Activated CD4-positive, alpha-beta T cell treated with anti-CD3 and anti-CD28 coated beads for 36 hours (primary cell): ENCODE measurements around the gene TMEM170B. TPM values are rescaled to one million over a fixed set of nuclear protein-coding genes. Genes with fewer than 3 reads are reported as not detected.

Source experiments
- ATAC-seq: fragments of 200-7000 bp; cut with Tn5 transposase; one replicate; pipeline ENCODE4 v1.10.0; 2021; ENCODE audit warnings: mild to moderate bottlenecking, moderate library complexity
- CTCF ChIA-PET: fragments of 350-600 bp; sonication (Branson Sonifier 250); formaldehyde crosslinking; loops from one replicate; lab custom pipeline; 2021; ENCODE audit warnings: antibody characterized with exemption; lab: Charles Lee
- POLR2A ChIA-PET: fragments of 350-600 bp; sonication (Branson Sonifier 250); formaldehyde crosslinking; loops from one replicate; lab custom pipeline; 2021; ENCODE audit warnings: antibody characterized with exemption, inconsistent platforms; lab: Charles Lee
- DNase-seq: peaks from one replicate; pipeline ENCODE4 v3.0.0-alpha.2; 2020
- H3K27ac Mint-ChIP-seq: one replicate; pipeline ENCODE4 v1.8.0; 2021; ENCODE audit warnings: mixed read lengths
- H3K27me3 Mint-ChIP-seq: one replicate; pipeline ENCODE4 v1.8.0; 2021; ENCODE audit warnings: mixed read lengths
- H3K36me3 Mint-ChIP-seq: one replicate; pipeline ENCODE4 v1.8.0; 2021; ENCODE audit warnings: low read depth, mixed read lengths
- H3K4me1 Mint-ChIP-seq: one replicate; pipeline ENCODE4 v1.8.0; 2021; ENCODE audit warnings: mixed read lengths
- H3K4me3 Mint-ChIP-seq: one replicate; pipeline ENCODE4 v1.8.0; 2021; ENCODE audit warnings: mild to moderate bottlenecking, moderate library complexity, mixed read lengths
- H3K9me3 Mint-ChIP-seq: one replicate; pipeline ENCODE4 v1.8.0; 2021; ENCODE audit warnings: low read depth, mixed read lengths
- intact Hi-C, 2 experiments: fragments of 100-400 bp; cut with DNase I in 1 of 2; cut with micrococcal nuclease in 1 of 2; formaldehyde crosslinking; loops; one replicate each; pipeline versions ENCODE4 v1.14.2 to v1.15.1; 2022 to 2024; cut with DNase I, micrococcal nuclease
- total RNA-seq, 2 experiments: library from RNA; stranded (reverse); gene quantifications; one replicate each; pipeline ENCODE4 v1.2.3, GENCODE V29; 2021

TMEM170B gene
- total RNA-seq, 2 experiments from 2014 or later, result 0.98 to 1.3 TPM

GRCh38 chr6:11604836-11605506, 67.4 kb downstream of the TMEM170B start:
- no peaks in the 10 kb centered on the region for H3K4me1 Mint-ChIP-seq
- ChIA-PET POLR2A (no interaction called here), CTCF (interaction anchor here (0.9 to 2.9 kb wide), 2 partner anchors 9 to 22 kb away, joined by 4 to 10 read pairs; no protein-coding TSS in a partner anchor)
- no peaks in the 10 kb centered on the region for H3K36me3 Mint-ChIP-seq
- H3K27me3 Mint-ChIP-seq, result peaks cover 11% of the 10 kb centered on the region
- no peak overlapping the region for H3K4me3 Mint-ChIP-seq
- ATAC-seq (no peak), DNase-seq (no peak)
- H3K27ac Mint-ChIP-seq, result no peak overlapping the region
- no peaks in the 10 kb centered on the region for H3K9me3 Mint-ChIP-seq
- intact Hi-C loops, result no loop called here

GRCh38 chr6:11605507-11605905, 68.0 kb downstream of the TMEM170B start:
- no peak overlapping the region for H3K27ac Mint-ChIP-seq
- H3K36me3 Mint-ChIP-seq, result no peaks in the 10 kb centered on the region
- intact Hi-C loops, result no loop called here
- H3K27me3 Mint-ChIP-seq, result peaks cover 11% of the 10 kb centered on the region
- DNase-seq, result no peak
- H3K4me3 Mint-ChIP-seq, result no peak overlapping the region
- CTCF ChIA-PET, result interaction anchor here (2.9 kb wide), 1 partner anchor 22 kb away, joined by 10 read pairs; no protein-coding TSS in a partner anchor
- ATAC-seq, result no peak
- no peaks in the 10 kb centered on the region for H3K4me1 Mint-ChIP-seq
- POLR2A ChIA-PET, result no interaction called here
- no peaks in the 10 kb centered on the region for H3K9me3 Mint-ChIP-seq

- no peak overlapping the region for H3K27ac Mint-ChIP-seq
- no peak for ATAC-seq
- intact Hi-C loops, result no loop called here
- ChIA-PET CTCF (interaction anchor here (0.8 to 1.6 kb wide), 2 partner anchors 19 to 31 kb away, joined by 3 read pairs; no protein-coding TSS in a partner anchor), POLR2A (no interaction called here)
- peaks cover 11% of the 10 kb centered on the region for H3K27me3 Mint-ChIP-seq
- no peaks in the 10 kb centered on the region for H3K36me3 Mint-ChIP-seq
- H3K4me3 Mint-ChIP-seq, result no peak overlapping the region
- no peaks in the 10 kb centered on the region for H3K4me1 Mint-ChIP-seq
- no peaks in the 10 kb centered on the region for H3K9me3 Mint-ChIP-seq
- DNase-seq, result no peak
These were observed 68.8 kb downstream of the TMEM170B start for GRCh38 chr6:11606332-11606731.

GRCh38 chr6:11607383-11607782, 69.8 kb downstream of the TMEM170B start:
- POLR2A ChIA-PET, result no interaction called here

GRCh38 chr6:11608600-11609323, 71.2 kb downstream of the TMEM170B start:
- ChIA-PET CTCF (no interaction called here), POLR2A (no interaction called here)
- DNase-seq (no peak), ATAC-seq (no peak)
- Mint-ChIP-seq H3K9me3 (no peaks in the 10 kb centered on the region), H3K27me3 (peaks cover 11% of the 10 kb centered on the region), H3K4me1 (no peaks in the 10 kb centered on the region), H3K36me3 (no peaks in the 10 kb centered on the region), H3K27ac (no peak overlapping the region), H3K4me3 (no peak overlapping the region)
- intact Hi-C loops, result no loop called here

More at GRCh38 chr6:11607383-11607782, 69.8 kb downstream of the TMEM170B start:
- intact Hi-C loops, result no loop called here
- no peak for ATAC-seq
- Mint-ChIP-seq H3K9me3 (no peaks in the 10 kb centered on the region), H3K4me3 (no peak overlapping the region), H3K4me1 (no peaks in the 10 kb centered on the region), H3K36me3 (no peaks in the 10 kb centered on the region), H3K27me3 (peaks cover 11% of the 10 kb centered on the region), H3K27ac (no peak overlapping the region)
- CTCF ChIA-PET, result interaction anchor here (1.6 kb wide), 1 partner anchor 32 kb away, joined by 3 read pairs; no protein-coding TSS in a partner anchor
- DNase-seq, result no peak

- Mint-ChIP-seq H3K27ac (no peak overlapping the region), H3K4me1 (no peaks in the 10 kb centered on the region), H3K4me3 (no peak overlapping the region), H3K36me3 (no peaks in the 10 kb centered on the region), H3K27me3 (peaks cover 9% of the 10 kb centered on the region), H3K9me3 (no peaks in the 10 kb centered on the region)
- intact Hi-C loops, result no loop called here
- ATAC-seq (no peak), DNase-seq (no peak)
- ChIA-PET CTCF (no interaction called here), POLR2A (no interaction called here)
These were observed 71.9 kb downstream of the TMEM170B start for GRCh38 chr6:11609324-11610071.

- no peak for DNase-seq
- CTCF ChIA-PET, result no interaction called here
- H3K27ac Mint-ChIP-seq, result no peak overlapping the region
These were observed 75.8 kb downstream of the TMEM170B start for GRCh38 chr6:11613336-11613735.

GRCh38 chr6:11613858-11614257, 76.3 kb downstream of the TMEM170B start:
- no peak for ATAC-seq
- ChIA-PET POLR2A (no interaction called here), CTCF (no interaction called here)
- no peak overlapping the region for H3K27ac Mint-ChIP-seq
- intact Hi-C loops, result no loop called here
- H3K4me3 Mint-ChIP-seq, result no peak overlapping the region
- no peaks in the 10 kb centered on the region for H3K4me1 Mint-ChIP-seq
- no peaks in the 10 kb centered on the region for H3K36me3 Mint-ChIP-seq
- peaks cover 2% of the 10 kb centered on the region for H3K27me3 Mint-ChIP-seq
- DNase-seq, result no peak
- no peaks in the 10 kb centered on the region for H3K9me3 Mint-ChIP-seq

More at GRCh38 chr6:11613336-11613735, 75.8 kb downstream of the TMEM170B start:
- Mint-ChIP-seq H3K4me3 (no peak overlapping the region), H3K4me1 (no peaks in the 10 kb centered on the region), H3K27me3 (peaks cover 2% of the 10 kb centered on the region), H3K9me3 (no peaks in the 10 kb centered on the region), H3K36me3 (no peaks in the 10 kb centered on the region)
- ATAC-seq, result no peak
- intact Hi-C loops, result no loop called here
- POLR2A ChIA-PET, result no interaction called here

- intact Hi-C loops, result no loop called here
- no peaks in the 10 kb centered on the region for H3K36me3 Mint-ChIP-seq
- peaks cover under 1% of the 10 kb centered on the region for H3K27me3 Mint-ChIP-seq
- ChIA-PET CTCF (no interaction called here), POLR2A (no interaction called here)
- no peak overlapping the region for H3K27ac Mint-ChIP-seq
- no peak overlapping the region for H3K4me3 Mint-ChIP-seq
- ATAC-seq (no peak), DNase-seq (no peak)
- no peaks in the 10 kb centered on the region for H3K4me1 Mint-ChIP-seq
- H3K9me3 Mint-ChIP-seq, result no peaks in the 10 kb centered on the region
These were observed 77.1 kb downstream of the TMEM170B start for GRCh38 chr6:11614534-11615213.

- no peaks in the 10 kb centered on the region for H3K27me3 Mint-ChIP-seq
- ChIA-PET POLR2A (no interaction called here), CTCF (no interaction called here)
- H3K36me3 Mint-ChIP-seq, result no peaks in the 10 kb centered on the region
- no peak for DNase-seq
- H3K27ac Mint-ChIP-seq, result no peak overlapping the region
- no peak overlapping the region for H3K4me3 Mint-ChIP-seq
- no peaks in the 10 kb centered on the region for H3K9me3 Mint-ChIP-seq
- intact Hi-C loops, result no loop called here
- H3K4me1 Mint-ChIP-seq, result no peaks in the 10 kb centered on the region
- no peak for ATAC-seq
These were observed 77.7 kb downstream of the TMEM170B start for GRCh38 chr6:11615214-11615602.

- CTCF ChIA-PET, result interaction anchor here (1.0 kb wide), 1 partner anchor 31 kb away, joined by 4 read pairs; no protein-coding TSS in a partner anchor
- no peaks in the 10 kb centered on the region for H3K36me3 Mint-ChIP-seq
- POLR2A ChIA-PET, result no interaction called here
These were observed 78.7 kb downstream of the TMEM170B start for GRCh38 chr6:11616200-11616611.

More at GRCh38 chr6:11616200-11616611, 78.7 kb downstream of the TMEM170B start:
- intact Hi-C loops, result no loop called here
- H3K9me3 Mint-ChIP-seq, result no peaks in the 10 kb centered on the region
- no peak for DNase-seq
- no peak overlapping the region for H3K4me3 Mint-ChIP-seq
- no peaks in the 10 kb centered on the region for H3K4me1 Mint-ChIP-seq
- no peaks in the 10 kb centered on the region for H3K27me3 Mint-ChIP-seq
- no peak for ATAC-seq
- no peak overlapping the region for H3K27ac Mint-ChIP-seq
